ENCODE results near the gene PCDHGB6.

DNA sequence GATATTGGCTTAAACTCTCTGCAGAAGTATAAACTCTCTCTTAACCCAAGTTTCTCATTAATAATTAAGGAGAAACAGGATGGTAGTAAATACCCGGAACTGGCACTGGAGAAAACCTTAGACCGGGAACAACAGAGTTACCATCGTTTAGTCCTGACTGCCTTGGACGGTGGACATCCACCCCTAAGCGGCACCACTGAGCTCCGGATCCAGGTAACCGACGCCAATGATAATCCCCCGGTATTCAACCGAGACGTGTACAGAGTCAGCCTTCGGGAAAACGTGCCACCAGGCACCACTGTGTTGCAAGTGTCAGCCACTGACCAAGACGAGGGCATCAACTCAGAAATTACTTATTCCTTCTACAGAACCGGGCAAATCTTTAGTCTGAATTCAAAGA is 9.2 kb upstream of the PCDHGB6 start:
- TF ChIP-seq SIN3A (IDR thresholded peaks at IDR 0.05; ENCODE audit: borderline replicate concordance, insufficient read depth, low read depth, low read length) (no peak), POLR2AphosphoS5 (IDR thresholded peaks at IDR 0.05; ENCODE audit: low read depth, low read length) (no peak)
- TF ChIP-seq, protein P1, sequence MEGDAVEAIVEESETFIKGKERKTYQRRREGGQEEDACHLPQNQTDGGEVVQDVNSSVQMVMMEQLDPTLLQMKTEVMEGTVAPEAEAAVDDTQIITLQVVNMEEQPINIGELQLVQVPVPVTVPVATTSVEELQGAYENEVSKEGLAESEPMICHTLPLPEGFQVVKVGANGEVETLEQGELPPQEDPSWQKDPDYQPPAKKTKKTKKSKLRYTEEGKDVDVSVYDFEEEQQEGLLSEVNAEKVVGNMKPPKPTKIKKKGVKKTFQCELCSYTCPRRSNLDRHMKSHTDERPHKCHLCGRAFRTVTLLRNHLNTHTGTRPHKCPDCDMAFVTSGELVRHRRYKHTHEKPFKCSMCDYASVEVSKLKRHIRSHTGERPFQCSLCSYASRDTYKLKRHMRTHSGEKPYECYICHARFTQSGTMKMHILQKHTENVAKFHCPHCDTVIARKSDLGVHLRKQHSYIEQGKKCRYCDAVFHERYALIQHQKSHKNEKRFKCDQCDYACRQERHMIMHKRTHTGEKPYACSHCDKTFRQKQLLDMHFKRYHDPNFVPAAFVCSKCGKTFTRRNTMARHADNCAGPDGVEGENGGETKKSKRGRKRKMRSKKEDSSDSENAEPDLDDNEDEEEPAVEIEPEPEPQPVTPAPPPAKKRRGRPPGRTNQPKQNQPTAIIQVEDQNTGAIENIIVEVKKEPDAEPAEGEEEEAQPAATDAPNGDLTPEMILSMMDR (IDR thresholded peaks at IDR 0.05) = no peak

Measured in Panc1 (cell line).